LNCaP clone FGC (cell line): ENCODE results near the gene RNF31.

Experiments
- DNase-seq: peaks from one replicate; pipeline ENCODE4 v3.0.0-alpha.2; 2011; ENCODE audit warnings: low read depth
- H3K4me3 ChIP-seq: 2 replicates; pipeline ENCODE4 v1.5.1; 2011; ENCODE audit warnings: mild to moderate bottlenecking, low read depth, low read length, control low read depth
- CTCF ChIP-seq: IDR thresholded peaks from 2 replicates; pipeline ENCODE4 v1.5.1; 2012; ENCODE audit warnings: mild to moderate bottlenecking; ENCODE audit not compliant: control insufficient read depth, insufficient read depth; ENCODE audit errors: extremely low read depth

The RNF31 gene

GRCh38 chr14:24178399-24179178 lies 31.3 kb downstream of the RNF31 start:
- H3K4me3 ChIP-seq: no peak overlapping the region
- no peak for DNase-seq
- TF ChIP-seq CTCF: no peak

- TF ChIP-seq CTCF: no peak
- no peak for DNase-seq
- no peak overlapping the region for H3K4me3 ChIP-seq
These were observed 32.1 kb downstream of the RNF31 start for GRCh38 chr14:24179294-24179960.

GRCh38 chr14:24179961-24180796 lies 32.9 kb downstream of the RNF31 start:
- no peak for DNase-seq
- H3K4me3 ChIP-seq: no peak overlapping the region
- no peak for TF ChIP-seq CTCF

GRCh38 chr14:24181371-24182077 lies 34.2 kb downstream of the RNF31 start:
- TF ChIP-seq CTCF: no peak
- DNase-seq: no peak
- no peak overlapping the region for H3K4me3 ChIP-seq

- TF ChIP-seq CTCF: no peak
- DNase-seq: no peak
- H3K4me3 ChIP-seq: no peak overlapping the region
These were observed 35.0 kb downstream of the RNF31 start for GRCh38 chr14:24182110-24182882.

- no peak for DNase-seq
- H3K4me3 ChIP-seq: no peak overlapping the region
- TF ChIP-seq CTCF: no peak
These were observed 35.8 kb downstream of the RNF31 start for GRCh38 chr14:24183014-24183481.
